Measurements from ENCODE around the gene NCKAP5.
"Not testable (repeated sequence)": the region's sequence is repeated elsewhere in the genome, so short reads cannot be mapped to it uniquely, and the experiment has no call there.

The NCKAP5 gene

DNA sequence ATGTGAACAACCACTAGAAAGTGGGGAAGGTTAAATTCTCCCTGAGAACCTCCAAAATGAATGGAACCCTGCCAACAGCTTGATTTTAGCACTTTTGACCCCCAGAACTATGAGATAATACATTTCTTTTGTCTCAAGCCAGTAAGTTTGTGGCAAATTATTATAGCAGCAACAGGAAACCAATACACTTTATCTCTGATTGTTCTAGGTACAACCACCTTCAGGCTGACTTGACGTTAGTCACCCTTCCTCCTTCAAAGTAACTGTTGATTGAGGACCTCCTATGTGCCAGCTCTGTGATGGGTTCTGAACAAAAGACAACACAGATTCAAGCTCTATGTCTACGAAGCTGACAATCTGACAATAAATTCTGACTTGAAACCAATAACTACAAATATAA is 318.9 kb downstream of the NCKAP5 start:
- no peak for DNase-seq

DNA sequence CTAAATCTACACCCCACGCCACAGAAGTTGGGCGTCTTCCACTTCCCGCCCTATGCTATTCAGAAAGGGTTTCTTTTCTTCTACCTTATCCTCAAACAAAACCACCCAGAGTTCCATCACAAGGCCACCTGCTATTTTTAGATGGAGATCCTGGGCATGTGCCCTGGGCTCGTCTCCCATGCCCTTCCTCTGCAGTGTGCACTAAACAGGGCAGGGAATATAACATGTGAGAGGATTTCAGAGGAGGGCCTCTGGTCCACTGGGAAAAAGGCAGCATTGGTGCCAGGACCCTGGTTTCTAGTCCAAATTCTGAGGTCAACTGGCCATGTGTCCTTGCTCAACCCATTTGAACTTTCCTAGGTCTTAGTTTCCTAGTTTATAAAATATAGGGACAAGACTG is 320.0 kb downstream of the NCKAP5 start:
- DNase-seq = no peak

DNA sequence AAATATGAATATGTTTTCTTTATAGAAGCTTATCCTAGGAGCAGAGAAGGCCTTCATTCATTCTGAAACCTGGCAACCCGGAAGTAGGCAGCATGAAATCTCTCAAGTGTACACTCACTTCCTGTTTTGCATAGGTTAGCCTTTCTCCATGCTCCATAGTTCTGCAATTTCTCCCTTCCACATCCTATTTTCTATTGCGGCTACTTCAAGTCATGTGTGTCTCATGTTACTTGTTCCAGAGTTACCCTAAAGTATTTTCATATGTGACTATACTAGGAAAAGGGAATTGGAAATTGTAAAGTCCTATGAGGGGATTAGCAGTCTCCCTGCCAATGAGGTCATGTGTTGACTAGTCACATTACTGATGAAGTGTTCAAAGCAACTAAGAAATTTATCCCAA is 320.6 kb downstream of the NCKAP5 start:
- no peak for DNase-seq

DNA sequence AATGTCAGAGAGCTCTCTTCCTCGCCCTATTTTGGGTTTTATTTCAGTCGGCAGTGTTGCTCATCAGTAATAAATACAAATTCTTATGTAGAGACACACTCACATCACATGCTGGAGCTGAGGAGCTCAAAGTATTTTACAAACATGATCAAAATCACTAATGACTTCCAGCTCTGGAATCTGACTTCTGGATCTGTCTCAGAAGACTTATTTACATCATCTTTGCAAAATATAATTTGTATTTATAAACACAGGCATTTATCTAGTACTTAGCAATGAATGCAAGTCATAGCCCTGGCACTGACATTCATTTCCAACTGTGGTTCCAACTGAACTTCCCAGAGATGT is 327.1 kb downstream of the NCKAP5 start:
- DNase-seq = no peak

DNA sequence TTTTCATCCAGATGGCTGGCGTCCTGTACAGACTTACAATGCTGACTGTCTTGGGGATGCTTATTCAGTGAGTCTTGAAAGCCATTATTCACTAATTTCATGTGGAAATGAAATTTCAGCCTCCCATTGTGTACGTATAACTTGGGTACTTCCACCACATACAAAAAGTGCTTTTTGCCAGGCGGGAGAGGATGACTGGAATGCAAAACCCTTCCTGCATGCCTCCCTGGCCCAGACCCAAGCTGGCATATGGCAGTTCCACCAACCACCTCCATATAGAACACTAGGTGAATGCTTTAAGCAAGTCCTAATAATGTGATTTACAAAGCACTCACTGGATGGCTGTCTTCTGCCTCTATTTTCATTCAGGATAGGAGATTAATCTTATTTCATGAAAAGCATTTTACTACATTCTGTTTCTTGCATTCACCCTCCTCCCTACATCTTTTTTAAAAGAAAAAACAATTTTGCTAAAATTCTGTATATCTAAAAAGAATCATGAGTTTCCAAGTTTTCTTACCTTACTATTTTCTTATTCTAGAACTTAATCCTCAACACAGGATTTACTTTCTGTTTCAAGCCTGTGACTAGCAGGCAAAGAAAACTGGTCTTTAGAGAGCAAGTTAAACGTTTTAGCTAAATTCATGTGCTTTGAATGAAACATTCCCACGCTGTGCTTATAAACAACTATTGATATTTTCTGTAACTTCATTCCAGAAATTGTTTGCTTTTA is 327.6 kb downstream of the NCKAP5 start:
- DNase-seq = no peak

DNA sequence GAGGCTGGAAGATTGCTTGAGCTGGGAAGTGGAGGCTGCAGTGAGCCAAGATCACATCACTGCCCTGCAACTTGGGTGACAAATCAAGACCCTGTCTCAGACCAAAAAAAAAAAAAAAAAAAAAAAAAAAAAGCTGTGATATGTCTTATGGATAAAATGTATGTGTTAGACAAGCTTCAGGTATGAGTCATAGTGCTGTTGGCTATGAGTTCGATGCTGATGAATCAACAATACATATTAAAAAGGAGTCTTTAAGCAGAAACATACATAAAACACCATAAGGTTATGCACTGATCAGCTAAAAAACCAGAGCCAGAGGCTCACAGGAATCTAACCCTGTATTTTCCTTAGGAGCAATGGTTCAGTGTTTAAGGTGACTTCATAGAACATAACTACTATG is 332.3 kb downstream of the NCKAP5 start:
- no peak for DNase-seq

DNA sequence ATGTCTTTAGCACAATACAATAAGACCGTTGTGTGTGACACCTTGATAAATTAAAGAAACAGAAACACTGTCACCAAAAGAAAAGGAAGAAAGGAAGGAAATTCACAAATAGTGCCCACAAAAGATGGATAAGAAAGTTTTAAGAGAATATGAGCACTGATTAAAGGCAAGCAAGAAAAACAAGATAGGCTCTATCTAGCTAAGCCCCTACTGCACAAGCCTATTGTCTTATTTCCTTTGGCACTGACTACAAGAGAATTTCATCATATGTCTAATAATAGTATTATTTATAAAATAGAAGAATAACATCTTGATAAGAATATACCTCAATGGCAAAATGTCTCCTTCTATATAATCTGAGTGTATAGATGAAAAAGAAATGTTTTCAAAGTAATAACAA is 335.7 kb downstream of the NCKAP5 start:
- no peak for DNase-seq

DNA sequence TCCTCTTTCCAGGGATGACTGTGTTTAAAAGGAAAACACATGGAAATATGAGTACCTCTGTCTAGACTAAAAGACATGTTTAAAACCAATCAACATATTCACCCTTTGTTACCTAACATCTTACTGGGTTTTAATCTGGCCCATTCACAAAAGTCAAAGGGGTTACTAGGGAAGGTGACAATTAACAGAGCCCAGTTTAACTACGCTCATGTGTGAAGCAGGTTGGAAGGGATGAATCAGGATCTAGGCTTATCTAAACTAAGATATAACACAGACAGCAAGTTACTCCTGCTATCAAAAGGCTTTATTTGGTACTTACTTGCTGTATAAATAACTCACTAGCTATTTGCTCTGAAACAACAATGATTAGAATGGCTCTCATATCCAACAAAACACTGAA is 337.0 kb downstream of the NCKAP5 start:
- no peak for DNase-seq

DNA sequence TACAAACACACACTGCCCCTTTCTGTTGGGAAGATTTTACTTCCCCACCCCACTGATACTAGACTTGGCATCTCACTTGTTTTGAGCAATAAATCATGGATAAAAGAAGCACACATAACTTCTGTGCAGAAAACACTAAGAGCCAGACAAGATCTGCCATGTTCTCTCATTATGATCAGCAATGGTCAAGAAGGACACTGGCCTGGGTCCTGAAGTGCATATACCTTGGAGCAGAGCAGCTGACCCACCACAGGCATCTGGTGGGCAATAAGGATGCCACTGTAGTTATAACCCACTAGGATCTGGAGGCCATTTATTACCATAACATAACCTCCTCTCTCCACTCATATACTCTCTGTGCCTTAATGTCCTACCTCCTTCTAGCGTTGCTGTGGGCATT is 338.3 kb downstream of the NCKAP5 start:
- DNase-seq = no peak

DNA sequence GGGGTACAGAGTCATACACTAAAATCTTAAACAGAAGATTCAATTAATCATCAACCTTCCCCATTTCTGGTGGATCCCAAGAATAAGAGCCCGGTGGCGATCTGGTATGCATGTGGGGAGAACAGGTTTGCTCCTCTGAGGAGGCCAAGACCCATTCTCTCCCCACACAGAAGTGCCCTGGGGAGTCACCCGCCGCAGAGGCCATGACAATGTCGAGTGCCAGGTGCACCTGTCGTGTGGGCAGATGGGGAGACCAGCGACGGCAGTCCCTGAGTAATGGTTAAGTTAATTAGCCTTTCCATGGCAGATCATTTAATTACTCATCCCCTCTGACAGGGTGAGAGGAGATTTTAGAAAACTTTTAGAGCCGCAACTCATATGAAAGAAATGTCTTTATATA is 345.0 kb downstream of the NCKAP5 start:
- no peak for DNase-seq

DNA sequence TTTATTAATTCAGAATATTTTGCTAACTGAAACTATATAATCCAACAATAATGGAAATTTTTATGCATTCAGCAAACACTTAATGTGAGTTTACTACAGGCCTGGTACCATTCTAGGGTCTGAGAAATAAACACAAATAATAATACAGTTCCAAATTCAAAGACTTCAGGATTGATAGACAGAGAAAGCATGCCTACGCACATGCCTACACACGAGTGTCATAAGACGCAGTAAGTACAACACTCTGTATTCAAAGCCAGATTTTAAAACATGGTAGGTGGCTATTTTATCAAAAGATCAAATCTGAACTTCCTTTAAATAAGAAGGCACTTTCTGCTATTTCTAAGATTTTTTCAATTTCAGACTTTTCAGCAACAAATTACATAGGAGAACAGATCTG is 346.9 kb downstream of the NCKAP5 start:
- DNase-seq = no peak

DNA sequence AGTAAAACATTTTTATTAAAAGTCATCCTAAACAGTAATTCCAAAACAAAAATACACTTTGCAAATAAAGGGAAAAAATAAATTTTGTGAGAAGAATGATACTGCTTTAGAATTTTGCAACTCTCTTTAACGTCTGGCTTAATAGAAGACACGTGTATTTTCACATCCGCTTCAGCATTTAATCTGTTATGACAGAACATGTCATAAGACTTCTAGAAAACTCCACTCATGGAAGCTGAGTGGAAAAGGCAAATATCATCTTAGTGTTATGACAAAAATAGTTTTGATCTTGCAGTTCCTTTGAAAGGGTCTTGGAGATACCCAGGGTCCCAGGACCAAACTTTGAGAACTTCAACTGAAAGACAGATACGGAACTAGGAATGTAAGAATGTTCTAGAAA is 350.1 kb downstream of the NCKAP5 start:
- no peak for DNase-seq

DNA sequence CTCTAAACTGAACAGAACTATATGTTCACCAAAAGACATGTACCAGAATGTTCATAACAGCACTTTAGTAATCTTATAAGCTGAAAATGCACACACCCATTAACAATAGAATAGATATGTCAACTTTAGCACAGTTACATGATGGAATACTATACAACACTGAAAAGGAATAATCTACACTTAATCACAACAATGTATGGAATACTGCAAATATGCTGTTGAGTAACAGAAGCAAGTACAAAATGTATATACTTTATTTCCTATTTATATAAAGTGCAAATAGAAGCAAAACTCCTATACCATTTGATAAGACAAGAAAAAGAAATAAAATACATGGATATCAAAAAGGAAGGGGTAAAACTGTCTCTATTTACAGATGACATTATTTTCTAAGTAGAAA is 352.8 kb downstream of the NCKAP5 start:
- no peak for DNase-seq

DNA sequence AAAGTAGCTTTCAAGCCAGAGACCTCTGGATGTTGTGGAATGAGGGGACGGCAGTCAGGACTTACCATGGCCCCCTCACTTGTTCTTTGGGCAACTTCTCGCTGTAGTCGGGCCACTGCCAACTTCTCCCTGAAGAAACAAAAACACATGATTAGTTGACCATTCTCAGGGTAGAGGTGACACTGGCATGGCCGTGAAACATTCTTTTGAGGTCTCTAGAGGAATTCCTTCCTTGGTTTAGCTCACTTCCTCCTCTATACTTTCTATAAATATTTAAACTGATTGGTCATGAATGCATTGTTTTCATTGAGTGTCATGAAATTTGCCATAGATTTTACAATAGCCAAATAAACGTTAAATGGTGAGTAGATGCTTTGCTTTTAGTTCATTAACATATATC is 354.6 kb downstream of the NCKAP5 start:
- no peak for DNase-seq

DNA sequence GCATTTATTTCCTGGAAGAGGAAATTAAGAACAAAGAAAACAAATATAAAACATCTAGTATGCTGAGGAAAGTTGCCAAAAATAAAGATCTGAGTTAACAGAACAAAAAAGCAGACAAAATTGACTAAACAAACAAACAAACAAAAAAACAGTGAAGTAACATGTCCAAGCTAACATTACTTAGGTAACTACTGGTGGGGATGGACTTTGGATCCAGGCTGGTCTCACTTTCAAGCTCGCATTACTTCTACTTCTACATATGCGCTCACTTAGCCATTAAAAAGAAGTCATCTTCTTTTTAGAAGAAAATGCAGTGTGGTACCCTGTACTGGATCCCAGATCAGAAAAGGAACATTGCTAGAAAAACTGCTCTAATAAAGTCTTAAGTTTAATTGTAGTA is 358.9 kb downstream of the NCKAP5 start:
- DNase-seq = no peak

DNA sequence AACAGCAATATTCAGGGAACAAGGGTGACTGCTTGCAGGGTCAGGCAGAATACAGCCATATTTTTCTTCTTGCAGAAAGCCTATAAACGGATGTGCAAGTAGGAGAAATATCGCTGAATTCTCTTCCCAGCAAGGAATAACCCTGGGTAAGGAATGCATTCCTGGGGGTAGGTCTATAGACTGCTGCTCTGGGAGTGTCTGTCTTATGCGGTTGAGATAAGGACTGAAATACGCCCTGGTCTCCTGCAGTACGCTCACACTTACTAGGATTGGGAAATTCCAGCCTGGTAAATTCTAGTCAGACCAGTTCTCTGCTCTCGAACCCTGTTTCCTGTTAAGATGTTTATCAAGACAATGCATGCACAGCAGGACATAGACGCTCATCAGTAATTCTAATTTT is 361.6 kb downstream of the NCKAP5 start:
- not testable (repeated sequence) for DNase-seq

DNA sequence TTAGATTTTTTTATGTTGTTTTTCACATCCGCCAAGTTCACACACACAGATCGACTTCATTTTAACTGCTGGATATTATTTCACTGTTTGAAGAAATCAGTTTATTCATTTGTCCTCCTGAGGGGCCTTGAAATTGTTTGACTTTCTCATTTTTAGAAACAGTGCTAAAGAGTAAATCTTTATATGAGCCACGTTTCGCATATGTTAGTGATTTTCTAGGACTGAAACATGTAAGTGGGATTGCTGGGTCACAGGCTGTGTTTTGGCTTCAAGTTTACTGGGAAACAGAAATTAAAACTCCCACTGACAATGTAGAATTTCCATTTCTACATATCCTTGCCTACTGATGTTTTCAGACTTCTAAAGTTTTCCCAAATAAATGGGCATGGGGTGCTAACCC is 363.8 kb downstream of the NCKAP5 start:
- DNase-seq = no peak

DNA sequence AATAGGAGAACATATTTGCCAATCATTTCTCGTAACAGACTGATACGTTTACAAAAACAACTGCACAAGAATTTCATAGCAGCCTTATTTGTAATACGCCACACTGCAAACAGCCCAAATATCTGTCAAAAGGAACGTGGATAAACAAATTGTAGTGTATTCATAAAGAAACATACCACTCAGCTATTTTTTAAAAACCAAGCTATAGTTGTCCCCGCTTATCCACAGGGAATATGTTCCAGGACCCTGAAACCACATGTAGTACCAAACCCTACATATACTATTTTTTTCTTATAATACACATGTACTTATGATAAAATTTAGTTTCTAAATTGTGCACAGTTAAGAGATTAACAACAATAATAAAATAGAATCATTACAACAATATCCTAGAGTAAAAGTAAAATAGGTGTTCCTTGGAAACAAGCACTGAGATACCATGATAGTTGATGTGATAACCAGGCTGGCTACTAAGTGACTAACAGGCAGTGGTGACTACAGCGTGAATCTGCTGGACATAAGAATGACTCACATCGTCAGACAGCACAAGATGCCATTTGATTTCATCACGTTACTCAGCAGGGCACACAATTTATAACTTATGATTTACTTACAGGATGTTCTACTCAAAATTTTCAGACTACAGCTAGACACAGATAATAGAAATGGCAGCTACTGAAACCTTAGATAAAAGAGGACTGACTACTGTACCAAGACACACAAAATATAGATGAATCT is 367.4 kb downstream of the NCKAP5 start:
- no peak for DNase-seq

DNA sequence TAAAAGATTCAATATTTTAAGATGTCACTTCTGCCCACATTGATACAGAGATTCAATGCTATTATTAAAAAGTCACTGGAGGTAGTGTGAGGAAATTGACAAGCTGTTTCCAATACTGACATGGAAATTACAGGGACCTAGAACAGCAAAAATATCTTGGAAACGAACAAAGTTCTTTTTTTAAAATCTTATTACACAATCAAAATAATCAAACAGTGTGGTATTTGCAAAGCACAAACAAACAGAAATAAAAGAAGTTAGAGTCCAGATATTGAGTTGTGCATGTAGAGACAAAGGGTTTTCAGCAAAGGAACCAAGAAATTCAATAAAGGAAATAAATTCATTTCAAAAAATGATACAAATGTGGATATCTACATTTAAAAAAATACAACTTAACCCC is 369.6 kb downstream of the NCKAP5 start:
- DNase-seq = no peak

DNA sequence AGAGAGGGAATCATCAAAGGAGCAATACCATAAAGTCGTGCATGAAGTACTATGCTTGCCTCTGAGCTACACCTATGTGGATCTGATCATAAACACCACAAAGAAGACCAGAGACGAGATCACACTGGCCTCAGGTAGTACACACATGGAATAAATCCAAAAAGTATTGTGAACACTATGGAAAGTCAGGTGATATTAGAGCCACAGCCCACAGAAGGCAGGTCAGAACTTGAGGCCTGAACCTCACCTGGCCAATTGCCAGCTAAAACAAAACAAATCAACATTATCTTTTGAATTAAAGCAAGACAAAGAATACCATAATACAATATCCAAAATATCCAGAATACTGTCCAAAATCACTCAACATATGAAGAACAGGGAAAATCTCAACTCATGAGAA is 371.1 kb downstream of the NCKAP5 start:
- no peak for DNase-seq

DNA sequence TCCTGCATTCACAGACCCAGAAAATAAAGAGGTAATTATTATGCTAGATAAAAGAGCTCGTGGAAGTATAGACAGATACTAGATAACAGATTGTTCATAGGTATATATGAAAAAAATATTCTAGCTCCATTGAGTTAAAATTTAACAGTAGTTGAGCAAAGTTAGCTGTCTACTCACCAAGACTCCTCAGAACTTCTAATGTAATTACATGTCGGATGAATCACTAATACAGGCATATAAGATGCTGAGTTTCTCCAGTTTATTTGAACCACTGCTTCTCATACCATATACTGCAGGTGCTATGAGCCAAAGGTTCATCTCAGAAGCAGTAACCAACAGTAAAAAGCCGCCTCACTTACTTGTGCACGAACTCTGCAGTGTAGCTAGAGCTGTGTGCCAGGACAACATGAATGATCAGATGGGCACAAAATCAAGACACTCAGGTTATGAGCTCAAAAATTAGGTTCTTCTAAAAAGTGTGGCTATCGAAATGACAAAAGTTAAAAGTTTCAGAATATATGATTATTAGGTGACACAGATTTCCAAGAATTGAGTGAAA is 373.4 kb downstream of the NCKAP5 start:
- DNase-seq = no peak

DNA sequence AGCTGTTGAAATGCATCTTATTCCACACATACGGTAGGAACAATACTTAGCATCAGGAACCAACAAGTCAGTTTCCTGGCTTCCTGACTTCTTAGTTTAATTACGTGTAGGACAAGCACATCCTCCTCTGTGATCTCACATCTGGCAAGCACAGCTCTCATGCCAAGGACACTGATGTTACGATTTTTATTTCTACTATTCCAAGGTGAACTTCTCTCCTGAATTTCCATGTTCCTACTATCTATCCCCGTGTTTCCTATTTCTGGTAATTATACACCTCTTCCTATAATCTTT is 374.0 kb downstream of the NCKAP5 start:
- no peak for DNase-seq

DNA sequence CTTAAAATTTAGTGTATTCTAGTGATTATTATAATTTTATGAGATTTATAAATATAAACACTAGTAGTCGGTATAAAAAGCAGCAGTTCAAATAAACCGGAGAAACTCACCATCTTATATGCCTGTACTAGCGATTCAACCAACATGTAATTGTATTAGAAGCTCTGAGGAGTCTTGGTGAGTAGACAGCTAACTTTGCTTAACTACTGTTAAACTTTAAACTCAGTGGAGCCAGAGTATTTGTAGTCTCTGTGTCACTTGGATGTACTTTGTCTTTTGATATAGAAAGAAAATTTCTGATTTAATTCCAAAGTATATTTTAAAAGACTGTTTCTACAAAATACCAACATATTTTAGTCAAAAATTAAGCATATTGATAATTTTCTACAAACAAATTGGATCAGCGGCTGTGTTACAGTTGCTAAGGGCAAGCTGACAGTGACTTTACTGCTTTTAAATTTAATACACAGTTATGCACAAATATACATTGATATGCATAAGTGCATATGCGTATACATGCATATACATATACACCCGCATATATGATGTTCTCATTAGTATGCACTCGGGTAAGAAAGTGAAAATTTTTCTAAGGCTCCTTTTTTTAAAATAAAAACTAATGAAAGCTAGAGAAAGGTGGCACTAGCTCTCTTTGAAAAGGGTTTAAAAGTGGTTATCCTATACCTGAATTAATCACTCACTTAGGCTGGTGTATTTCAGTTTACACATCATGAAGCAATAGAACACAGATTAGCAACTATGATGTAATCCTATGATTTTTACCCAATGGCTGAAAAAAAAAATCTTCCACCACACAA is 374.5 kb downstream of the NCKAP5 start:
- no peak for DNase-seq

DNA sequence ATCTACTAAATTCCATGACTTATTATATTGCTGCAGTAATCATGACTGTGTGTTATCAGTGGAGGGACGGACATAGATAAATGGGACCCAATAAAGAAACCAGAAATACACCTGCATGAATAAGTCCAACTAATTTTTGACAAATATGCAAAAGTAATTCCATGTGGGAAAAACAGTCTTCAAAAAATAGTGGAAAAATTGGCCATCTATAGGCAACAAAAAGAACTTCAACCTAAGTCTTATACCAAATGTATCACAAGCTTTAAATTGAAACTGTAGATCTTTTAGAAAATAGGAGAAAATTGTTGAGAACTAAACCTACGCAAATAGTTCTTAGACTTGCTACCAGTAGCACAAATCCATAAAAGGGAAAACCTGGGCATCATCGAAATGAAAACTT is 376.2 kb downstream of the NCKAP5 start:
- no peak for DNase-seq

All from CD4-positive, alpha-beta T cell treated with Interferon gamma for 1 hour (primary cell).